Epithelial cell of prostate (primary cell): ENCODE data around the gene GPR157.
"Not testable (repeated sequence)": the region's sequence is repeated elsewhere in the genome, so short reads cannot be mapped to it uniquely, and the experiment has no call there.

Experiments
- DNase-seq: peaks from one replicate; pipeline ENCODE4 v3.0.0-alpha.2; 2011; ENCODE audit warnings: low read depth, low spot score
- H3K27ac ChIP-seq: fragments of 450-650 bp; 2 replicates; pipeline ENCODE4 v1.5.1; 2017; ENCODE audit warnings: mild to moderate bottlenecking

The GPR157 gene, protein sequence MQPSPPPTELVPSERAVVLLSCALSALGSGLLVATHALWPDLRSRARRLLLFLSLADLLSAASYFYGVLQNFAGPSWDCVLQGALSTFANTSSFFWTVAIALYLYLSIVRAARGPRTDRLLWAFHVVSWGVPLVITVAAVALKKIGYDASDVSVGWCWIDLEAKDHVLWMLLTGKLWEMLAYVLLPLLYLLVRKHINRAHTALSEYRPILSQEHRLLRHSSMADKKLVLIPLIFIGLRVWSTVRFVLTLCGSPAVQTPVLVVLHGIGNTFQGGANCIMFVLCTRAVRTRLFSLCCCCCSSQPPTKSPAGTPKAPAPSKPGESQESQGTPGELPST

GRCh38 chr1:9128520-9129265 lies at the start of gene GPR157:
GPR157 (minus strand) TSS chr1:9129102; CDS start chr1:9129027, 75 bp downstream.
- peak within 1 kb of the TSS; percentile 65 for H3K27ac ChIP-seq
- no peak for DNase-seq

DNA sequence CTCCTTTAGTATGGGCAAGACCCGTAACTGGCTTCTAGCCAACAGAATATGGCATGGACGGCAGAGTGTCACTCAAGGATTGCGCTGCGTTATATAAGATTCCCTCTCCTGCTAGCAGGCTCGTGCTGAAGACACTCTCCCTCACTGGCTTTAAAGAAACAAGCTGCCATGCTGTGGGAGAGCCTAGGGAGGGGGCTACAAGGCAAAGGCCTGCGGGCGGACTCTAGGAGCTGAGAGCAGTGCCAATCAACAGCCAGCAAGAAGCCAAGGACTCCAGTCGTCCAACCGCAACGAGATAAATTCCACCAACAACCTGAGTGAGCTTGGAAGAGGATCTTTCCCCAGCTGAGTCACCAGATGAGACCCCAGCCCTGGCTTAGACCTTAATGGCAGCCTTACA lies 45.9 kb upstream of the GPR157 start:
- no peak overlapping the region for H3K27ac ChIP-seq
- DNase-seq = no peak

DNA sequence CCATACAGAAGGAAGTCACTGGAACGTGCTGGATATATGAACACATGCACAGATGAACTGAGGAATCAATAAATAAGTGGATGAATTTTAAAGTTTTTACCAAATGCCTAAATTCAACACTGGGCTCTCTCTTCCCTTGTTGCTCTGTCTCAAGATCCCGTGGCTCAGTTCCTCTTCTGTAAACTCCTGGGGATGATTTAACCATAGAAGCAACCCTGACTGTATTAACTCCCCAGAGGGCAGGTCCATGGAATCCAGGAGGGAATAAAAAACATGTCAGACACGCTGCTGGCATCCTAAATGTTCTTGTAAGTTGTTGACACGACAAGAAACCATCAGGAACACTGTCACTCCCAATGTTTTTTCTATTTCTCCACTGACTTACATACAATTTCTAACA lies 45.3 kb upstream of the GPR157 start:
- no peak for DNase-seq
- H3K27ac ChIP-seq = no peak overlapping the region

DNA sequence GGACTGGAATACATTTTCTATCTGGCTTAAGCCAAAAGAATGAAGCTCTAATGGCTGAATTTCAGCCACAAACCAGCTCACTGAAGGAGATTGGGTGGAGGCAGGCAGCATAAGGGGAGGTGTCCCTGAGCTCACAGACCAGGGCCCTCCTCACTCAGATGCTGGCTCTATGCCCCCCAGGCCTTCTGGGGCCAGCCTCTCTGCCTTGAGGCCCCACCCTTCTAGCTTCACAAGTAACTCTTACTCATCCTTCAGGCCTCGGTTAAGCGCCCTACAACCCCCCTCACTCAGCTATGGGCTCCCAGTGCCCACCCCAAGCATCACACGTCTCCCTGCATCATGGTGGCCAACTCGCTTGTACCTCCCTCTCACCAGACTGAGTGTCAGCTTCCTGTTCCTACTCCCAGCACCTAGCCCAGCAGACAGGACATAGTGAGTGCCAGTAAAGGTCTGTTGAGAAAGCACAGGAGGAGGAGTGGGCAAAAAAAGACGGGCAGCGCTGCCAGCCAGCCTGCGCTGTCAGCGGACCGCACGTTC lies 40.8 kb upstream of the GPR157 start:
- no peak overlapping the region for H3K27ac ChIP-seq
- DNase-seq = no peak

- no peak for DNase-seq
These were observed 38.7 kb upstream of the GPR157 start for GRCh38 chr1:9167638-9168037.

GRCh38 chr1:9166289-9167235 lies 37.7 kb upstream of the GPR157 start:
- H3K27ac ChIP-seq = no peak overlapping the region
- DNase-seq = no peak

More at GRCh38 chr1:9167638-9168037, 38.7 kb upstream of the GPR157 start:
- H3K27ac ChIP-seq = no peak overlapping the region

DNA sequence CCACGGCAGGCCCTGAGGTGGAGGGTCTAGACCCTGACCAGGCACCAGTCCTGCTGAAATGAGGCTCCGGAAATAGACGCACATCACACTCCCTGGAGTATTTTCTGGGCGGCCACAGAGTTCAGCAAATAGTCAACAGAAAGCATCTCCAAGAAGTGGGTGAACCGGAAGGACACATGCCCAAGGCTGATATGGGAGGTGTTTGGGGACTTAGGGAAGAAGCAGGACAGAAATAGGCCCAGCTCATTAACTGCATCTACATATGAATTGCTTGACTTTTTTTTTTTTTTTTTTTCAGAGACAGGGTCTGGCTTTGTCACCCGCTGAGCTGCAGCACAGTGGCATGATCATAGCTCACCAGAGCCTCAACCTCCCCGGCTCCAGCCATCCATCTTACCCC lies 36.5 kb upstream of the GPR157 start:
- peak overlapping the region; percentile 91 for H3K27ac ChIP-seq
- DNase-seq = no peak

GRCh38 chr1:9164919-9165318 lies 36.0 kb upstream of the GPR157 start:
- no peak for DNase-seq
- peak overlapping the region; percentile 91 for H3K27ac ChIP-seq

DNA sequence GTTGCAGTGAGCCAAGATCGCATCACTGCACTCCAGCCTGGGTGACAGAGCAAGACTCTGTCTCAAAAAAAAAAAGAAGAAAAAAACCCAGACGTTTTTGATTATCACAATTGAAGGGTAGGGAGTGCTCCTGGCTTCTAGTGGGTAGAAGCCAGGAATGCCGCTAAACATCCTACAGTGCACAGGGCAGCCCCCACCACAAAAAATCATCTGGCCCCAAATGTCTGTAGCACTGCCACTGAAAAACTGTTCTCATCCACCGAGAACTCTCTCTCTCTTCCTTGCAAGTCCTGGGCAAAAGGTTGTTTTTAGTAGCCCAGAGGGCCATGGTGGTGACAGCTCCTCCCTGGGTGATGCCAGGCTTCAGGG lies 35.6 kb upstream of the GPR157 start:
- no peak for DNase-seq
- H3K27ac ChIP-seq = peak overlapping the region; percentile 91

DNA sequence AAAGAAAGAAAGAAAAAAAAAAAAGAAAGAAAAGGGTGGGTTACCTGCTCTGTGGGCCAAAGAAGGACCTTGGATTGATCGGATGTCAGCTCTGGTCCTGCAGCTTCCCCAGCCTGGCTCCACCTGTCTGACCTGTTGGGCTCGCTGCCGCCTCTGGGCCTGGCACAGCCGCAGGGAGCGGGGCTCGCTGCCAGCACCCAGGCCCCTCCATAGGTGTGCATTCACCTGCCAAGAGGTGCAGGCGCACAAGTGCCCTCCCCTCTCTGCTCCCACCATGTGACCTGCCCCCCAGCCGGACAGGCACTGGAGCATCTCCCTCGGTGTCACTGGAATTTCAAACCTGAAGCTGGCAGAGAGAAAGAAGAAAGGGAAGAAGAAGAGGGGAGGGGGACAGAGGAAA lies 33.1 kb upstream of the GPR157 start:
- peak overlapping the region; percentile 91 for H3K27ac ChIP-seq
- no peak for DNase-seq

DNA sequence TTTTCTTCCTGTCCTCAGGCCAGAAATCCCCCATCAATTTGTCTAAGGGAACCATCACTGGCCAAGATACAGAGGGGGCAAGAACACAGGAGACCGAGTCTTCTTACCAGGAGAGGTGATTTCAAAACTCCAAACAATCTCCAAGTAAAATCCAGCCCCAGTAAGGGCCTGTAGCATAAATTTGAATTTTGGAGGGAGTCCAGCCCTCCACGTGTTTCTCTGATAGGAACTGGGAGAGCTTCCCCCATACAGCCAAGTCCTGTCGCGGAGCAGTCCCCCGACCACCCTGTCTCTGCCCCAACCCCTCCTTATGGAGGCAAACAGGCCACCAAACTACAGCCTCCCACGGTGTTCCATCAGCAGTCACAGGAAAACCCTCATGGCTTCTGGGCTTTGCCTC lies 32.4 kb upstream of the GPR157 start:
- no peak for DNase-seq
- peak overlapping the region; percentile 91 for H3K27ac ChIP-seq

DNA sequence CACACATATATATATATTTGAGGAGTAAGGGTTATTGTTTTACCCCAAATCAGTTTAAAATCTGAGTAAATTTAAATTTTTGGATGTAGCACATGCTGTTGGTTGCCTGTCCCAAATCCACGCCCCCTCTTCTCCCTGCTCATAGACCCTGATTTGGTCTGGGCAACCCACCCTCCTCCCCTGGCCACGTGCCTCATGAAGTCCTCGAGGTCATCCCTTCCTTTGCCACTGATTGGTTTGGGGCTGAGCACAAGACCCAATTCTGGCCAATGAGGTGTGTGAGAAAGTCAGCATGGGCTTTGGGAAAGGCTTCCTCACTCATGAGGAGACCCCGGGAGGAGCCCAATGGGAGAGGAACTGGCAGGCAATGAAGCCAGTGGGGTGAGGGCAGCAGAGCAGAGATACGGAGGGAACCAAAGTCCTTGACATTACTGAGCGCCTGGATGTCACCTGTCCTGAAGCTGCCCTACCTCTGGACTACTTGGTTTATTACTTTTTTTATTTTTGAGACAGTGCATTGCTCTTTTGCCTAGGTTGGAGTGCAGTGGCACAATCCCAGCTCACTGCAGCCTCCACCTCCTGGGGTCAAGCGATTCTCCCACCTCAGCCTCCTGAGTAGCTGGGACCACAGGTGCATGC lies 31.3 kb upstream of the GPR157 start:
- no peak overlapping the region for H3K27ac ChIP-seq
- DNase-seq = no peak

GRCh38 chr1:9155879-9156278 lies 27.0 kb upstream of the GPR157 start:
- DNase-seq = no peak
- H3K27ac ChIP-seq = no peak overlapping the region

GRCh38 chr1:9155405-9155804 lies 26.5 kb upstream of the GPR157 start:
- not testable (repeated sequence) for DNase-seq, H3K27ac ChIP-seq

GRCh38 chr1:9153152-9153551 lies 24.2 kb upstream of the GPR157 start:
- no peak for DNase-seq
- no peak overlapping the region for H3K27ac ChIP-seq

DNA sequence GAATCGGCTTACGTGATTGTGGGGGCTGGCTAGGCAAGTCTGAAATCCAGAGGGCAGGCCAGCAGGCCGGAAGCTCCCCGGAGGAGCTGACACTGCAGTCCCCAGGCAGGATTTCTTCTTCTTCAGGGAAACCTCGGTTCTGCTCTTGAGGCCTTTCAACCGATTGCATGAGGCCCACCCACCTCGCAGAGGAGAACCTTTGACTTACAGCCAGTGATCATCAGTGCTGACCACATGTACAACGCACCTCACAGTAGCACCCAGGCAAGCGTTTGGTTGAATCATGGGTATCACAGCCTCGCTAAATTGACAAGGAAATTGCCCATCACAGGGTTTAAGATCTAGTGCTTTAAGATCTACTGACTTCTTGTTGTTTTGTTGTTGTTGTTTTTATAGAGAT lies 23.6 kb upstream of the GPR157 start:
- H3K27ac ChIP-seq = no peak overlapping the region
- DNase-seq = no peak

GRCh38 chr1:9151328-9151860 lies 22.5 kb upstream of the GPR157 start:
- no peak overlapping the region for H3K27ac ChIP-seq
- DNase-seq = no peak

DNA sequence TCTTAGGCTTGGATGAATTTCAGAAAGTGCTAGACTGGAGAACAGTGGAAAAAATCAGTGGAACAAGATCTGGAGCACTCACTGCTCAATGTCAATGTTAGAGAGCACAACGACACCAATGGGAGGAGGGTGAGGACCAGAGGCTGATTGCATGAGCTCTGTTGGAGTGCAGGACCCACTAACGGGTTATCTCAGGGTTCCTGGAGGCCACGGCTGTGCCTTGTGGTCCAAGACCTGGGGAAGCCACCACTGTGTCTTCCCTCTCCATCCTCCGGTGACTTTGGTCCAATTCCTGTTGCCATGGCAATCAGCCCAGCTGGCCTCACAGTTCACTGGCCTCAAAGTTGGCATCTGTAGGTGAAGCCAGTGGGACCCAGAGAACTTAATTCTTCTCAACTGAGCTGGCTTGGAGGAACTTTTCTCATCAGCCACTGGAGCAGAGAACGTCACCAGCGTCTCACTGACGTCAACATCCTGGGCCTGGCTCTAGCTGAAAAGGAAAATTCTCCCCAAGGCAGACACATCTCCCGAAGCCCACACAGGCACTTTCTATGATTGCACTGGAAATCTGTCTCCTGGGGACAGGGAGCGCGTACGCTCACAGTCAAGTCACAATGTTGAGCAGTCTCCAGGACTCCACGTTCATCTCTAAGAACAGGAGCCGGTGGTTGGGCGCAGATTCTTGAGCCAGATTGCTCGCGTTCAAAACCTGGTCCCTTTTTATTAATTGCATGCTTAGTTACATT lies 21.9 kb upstream of the GPR157 start:
- no peak overlapping the region for H3K27ac ChIP-seq
- no peak for DNase-seq
